ENCODE results near the gene FOXN3. TPM values are rescaled to one million over a fixed set of nuclear protein-coding genes. Genes with fewer than 3 reads are reported as not detected.

The FOXN3 gene
- total RNA-seq, 1 donor from 2014 or later = 134 TPM

GRCh38 chr14:89393222-89393745 lies 23.7 kb downstream of the FOXN3 start:
- ATAC-seq (no peak), DNase-seq (no peak)
- intact Hi-C loops (cut with micrococcal nuclease) = no loop called here

- ATAC-seq = peak; percentile 13
- intact Hi-C loops (cut with micrococcal nuclease) = no loop called here
Observed at GRCh38 chr14:89392181-89392580, 24.9 kb downstream of the FOXN3 start.

GRCh38 chr14:89391556-89391955 lies 25.5 kb downstream of the FOXN3 start:
- intact Hi-C loops (cut with micrococcal nuclease) = no loop called here
- no peak for DNase-seq
- ATAC-seq = no peak

More at GRCh38 chr14:89392181-89392580, 24.9 kb downstream of the FOXN3 start:
- DNase-seq = no peak

GRCh38 chr14:89391123-89391522 lies 25.9 kb downstream of the FOXN3 start:
- ATAC-seq (no peak), DNase-seq (no peak)
- intact Hi-C loops (cut with micrococcal nuclease) = no loop called here

GRCh38 chr14:89388853-89389252 lies 28.2 kb downstream of the FOXN3 start:
- ATAC-seq (no peak), DNase-seq (no peak)
- intact Hi-C loops (cut with micrococcal nuclease) = no loop called here

- no peak for DNase-seq
- no peak for ATAC-seq
- intact Hi-C loops (cut with micrococcal nuclease) = no loop called here
Observed at GRCh38 chr14:89387922-89388685, 28.9 kb downstream of the FOXN3 start.

- intact Hi-C loops (cut with micrococcal nuclease) = no loop called here
- ATAC-seq (peak; percentile 86), DNase-seq (peak; percentile 62)
Observed at GRCh38 chr14:89386212-89386886, 30.7 kb downstream of the FOXN3 start.

- DNase-seq (no peak), ATAC-seq (no peak)
- intact Hi-C loops (cut with micrococcal nuclease) = no loop called here
Observed at GRCh38 chr14:89384636-89385035, 32.4 kb downstream of the FOXN3 start.

GRCh38 chr14:89384023-89384422 lies 33.0 kb downstream of the FOXN3 start:
- DNase-seq (no peak), ATAC-seq (no peak)
- intact Hi-C loops (cut with micrococcal nuclease) = no loop called here

- ATAC-seq = no peak
- no peak for DNase-seq
- intact Hi-C loops (cut with micrococcal nuclease) = no loop called here
Observed at GRCh38 chr14:89382901-89383845, 33.9 kb downstream of the FOXN3 start.

- DNase-seq (no peak), ATAC-seq (no peak)
- intact Hi-C loops (cut with micrococcal nuclease) = no loop called here
Observed at GRCh38 chr14:89382487-89382886, 34.5 kb downstream of the FOXN3 start.

- ATAC-seq (no peak), DNase-seq (no peak)
- intact Hi-C loops (cut with micrococcal nuclease) = no loop called here
Observed at GRCh38 chr14:89379891-89380820, 36.9 kb downstream of the FOXN3 start.

GRCh38 chr14:89379006-89379405 lies 38.0 kb downstream of the FOXN3 start:
- ATAC-seq (peak; percentile 68), DNase-seq (no peak)
- intact Hi-C loops (cut with micrococcal nuclease) = no loop called here

- ATAC-seq (peak; percentile 53), DNase-seq (no peak)
- intact Hi-C loops (cut with micrococcal nuclease) = no loop called here
Observed at GRCh38 chr14:89378119-89378518, 38.9 kb downstream of the FOXN3 start.

GRCh38 chr14:89377544-89377943 lies 39.5 kb downstream of the FOXN3 start:
- DNase-seq = no peak
- ATAC-seq = no peak
- intact Hi-C loops (cut with micrococcal nuclease) = no loop called here

- ATAC-seq (no peak), DNase-seq (no peak)
- intact Hi-C loops (cut with micrococcal nuclease) = no loop called here
Observed at GRCh38 chr14:89374908-89375307, 42.1 kb downstream of the FOXN3 start.

- intact Hi-C loops (cut with micrococcal nuclease) = no loop called here
Observed at GRCh38 chr14:89373185-89373584, 43.8 kb downstream of the FOXN3 start.

GRCh38 chr14:89372512-89372883 lies 44.5 kb downstream of the FOXN3 start:
- no peak for ATAC-seq
- intact Hi-C loops (cut with micrococcal nuclease) = no loop called here

More at GRCh38 chr14:89373185-89373584, 43.8 kb downstream of the FOXN3 start:
- no peak for ATAC-seq
- no peak for DNase-seq

More at GRCh38 chr14:89372512-89372883, 44.5 kb downstream of the FOXN3 start:
- no peak for DNase-seq
